Lung (tissue), 12 donors: Measurements from ENCODE around the gene PIWIL4. TPM values are rescaled to one million over a fixed set of nuclear protein-coding genes. Genes with fewer than 3 reads are reported as not detected.

Experiments
- ATAC-seq: fragments of 200-7000 bp; cut with Tn5 transposase; one replicate; pipeline ENCODE4 v1.9.1; 2020; ENCODE audit warnings: moderate number of reproducible peaks; ENCODE audit not compliant: insufficient read depth, low FRiP score
- DNase-seq, 3 donors: peaks; one replicate each; pipeline ENCODE4 v3.0.0-alpha.2; 2013 to 2017
- H3K27ac ChIP-seq, 2 donors: one replicate each; pipeline ENCODE4 v1.5.1; 2013; ENCODE audit warnings: mild to moderate bottlenecking in 2 of 2, moderate library complexity in 2 of 2, control low read depth in 1 of 2, inconsistent platforms in 1 of 2, low read depth in 1 of 2, low read length in 1 of 2
- H3K27me3 ChIP-seq, 3 donors: one replicate each; pipeline ENCODE4 v1.5.1; 2013; ENCODE audit warnings: low read length in 2 of 3; ENCODE audit not compliant: control insufficient read depth in 3 of 3, insufficient read depth in 3 of 3
- H3K36me3 ChIP-seq, 4 donors: one replicate each; pipeline ENCODE4 v1.5.1; 2013; ENCODE audit warnings: low read length in 4 of 4, mild to moderate bottlenecking in 1 of 4, moderate library complexity in 1 of 4; ENCODE audit not compliant: control insufficient read depth in 4 of 4, insufficient read depth in 4 of 4
- H3K4me1 ChIP-seq, 5 donors: one replicate each; pipeline ENCODE4 v1.5.1; 2013; ENCODE audit warnings: low read length in 5 of 5, mild to moderate bottlenecking in 2 of 5, moderate library complexity in 1 of 5; ENCODE audit not compliant: control insufficient read depth in 5 of 5, insufficient read depth in 5 of 5
- H3K4me3 ChIP-seq: one replicate; pipeline ENCODE4 v1.5.1; 2013; ENCODE audit warnings: mild to moderate bottlenecking, control low read depth, moderate library complexity
- H3K9ac ChIP-seq, 2 donors: one replicate each; pipeline ENCODE4 v1.5.1; 2013; ENCODE audit warnings: low read length in 2 of 2, control low read depth in 1 of 2; ENCODE audit not compliant: insufficient read depth in 1 of 2
- H3K9me3 ChIP-seq, 4 donors: one replicate each; pipeline ENCODE4 v1.5.1; 2013; ENCODE audit warnings: low read length in 3 of 4, mild to moderate bottlenecking in 1 of 4, moderate library complexity in 1 of 4; ENCODE audit not compliant: control insufficient read depth in 4 of 4, insufficient read depth in 3 of 4
- CTCF ChIP-seq: IDR thresholded peaks from 2 replicates; pipeline ENCODE4 v1.5.1; 2012; ENCODE audit warnings: mild to moderate bottlenecking; ENCODE audit errors: control extremely low read depth, extremely low read depth
- WGBS, 2 donors: extraction: QIAGEN DNeasy Blood & Tissue Kit; methylation state at CpG; one replicate each; pipeline ENCODE4 v1.1.7; 2013; 5-methylcytosine and 5-hydroxymethylcytosine counted together
- polyA plus RNA-seq, 2 donors: library from polyadenylated mRNA; stranded (reverse); fragments of 200-250 nt; gene quantifications; one replicate each; pipeline ENCODE4 v1.2.1, GENCODE V29; 2013
- total RNA-seq, 2 donors: library from RNA; depleted of rRNA in 1 of 2; stranded (reverse); fragments of >200 nt in 1 of 2; gene quantifications; one replicate each; pipeline ENCODE4 v1.2.1, GENCODE V29; 2014 to 2021
- donor health status: control.
- donor health status: control.
- donor health status: Bipolar disorder and iron deficiency.
- donor health status: healthy.
- donor health status: DM: yes; HTN: yes; CAD: no.

The PIWIL4 gene
- total and polyA plus RNA-seq, 4 donors: 1.8 to 5.8 (median 3.1) TPM

- peaks cover 0 to 7% (median 3%) of the 10 kb centered on the region in 4 donors for H3K36me3 ChIP-seq
- no peak for DNase-seq
- H3K4me1 ChIP-seq: peaks cover 0 to 6% (median 0%) of the 10 kb centered on the region in 5 donors
- no peaks in the 10 kb centered on the region for H3K9me3 ChIP-seq
- no peak overlapping the region for H3K4me3 ChIP-seq
- no peak for ATAC-seq
- H3K27ac ChIP-seq: no peak overlapping the region
- H3K27me3 ChIP-seq: no peaks in the 10 kb centered on the region
- H3K9ac ChIP-seq: no peak overlapping the region
- 84 to 90% methylated on average over 2 of the region's 2 CpGs for WGBS, 2 donors
- no peak for TF ChIP-seq CTCF
Measured at GRCh38 chr11:94593030-94593429, 25.9 kb downstream of the PIWIL4 start.

GRCh38 chr11:94595076-94595475 lies 27.9 kb downstream of the PIWIL4 start:
- no peaks in the 10 kb centered on the region for H3K27me3 ChIP-seq
- no peak for TF ChIP-seq CTCF
- 96% methylated on average over 6 of the region's 6 CpGs for WGBS, 2 donors
- no peak overlapping the region for H3K9ac ChIP-seq
- no peak overlapping the region for H3K4me3 ChIP-seq
- DNase-seq (no peak), ATAC-seq (no peak)
- H3K4me1 ChIP-seq: no peaks in the 10 kb centered on the region
- no peaks in the 10 kb centered on the region for H3K9me3 ChIP-seq
- H3K27ac ChIP-seq: no peak overlapping the region
- peaks cover 0 to 7% (median 2%) of the 10 kb centered on the region in 4 donors for H3K36me3 ChIP-seq

- Histone ChIP-seq H3K4me3 (no peak overlapping the region), H3K9ac (no peak overlapping the region), H3K4me1 (peaks cover 0 to 4% (median 0%) of the 10 kb centered on the region in 5 donors), H3K36me3 (peaks cover 0 to 7% (median 2%) of the 10 kb centered on the region in 4 donors), H3K27ac (no peak overlapping the region), H3K9me3 (no peaks in the 10 kb centered on the region), H3K27me3 (no peaks in the 10 kb centered on the region)
- no peak for ATAC-seq
- WGBS, 2 donors: 39 to 69% methylated on average over 2 of the region's 2 CpGs
- peak in 2 of 3 donors; percentile 15 to 46 for DNase-seq
- no peak for TF ChIP-seq CTCF
Measured at GRCh38 chr11:94597896-94598295, 30.7 kb downstream of the PIWIL4 start.

- WGBS, 2 donors: 71 to 92% methylated on average over 3 of the region's 3 CpGs
- peaks cover 0 to 7% (median 2%) of the 10 kb centered on the region in 4 donors for H3K36me3 ChIP-seq
- peaks cover 0 to 5% (median 0%) of the 10 kb centered on the region in 5 donors for H3K4me1 ChIP-seq
- DNase-seq (no peak), ATAC-seq (no peak)
- no peaks in the 10 kb centered on the region for H3K27me3 ChIP-seq
- no peaks in the 10 kb centered on the region for H3K9me3 ChIP-seq
- no peak for TF ChIP-seq CTCF
- no peak overlapping the region for H3K9ac ChIP-seq
- H3K4me3 ChIP-seq: no peak overlapping the region
- H3K27ac ChIP-seq: no peak overlapping the region
Measured at GRCh38 chr11:94599510-94599909, 32.3 kb downstream of the PIWIL4 start.
